Measurements from ENCODE around the gene DBNDD2.

The DBNDD2 gene

DNA sequence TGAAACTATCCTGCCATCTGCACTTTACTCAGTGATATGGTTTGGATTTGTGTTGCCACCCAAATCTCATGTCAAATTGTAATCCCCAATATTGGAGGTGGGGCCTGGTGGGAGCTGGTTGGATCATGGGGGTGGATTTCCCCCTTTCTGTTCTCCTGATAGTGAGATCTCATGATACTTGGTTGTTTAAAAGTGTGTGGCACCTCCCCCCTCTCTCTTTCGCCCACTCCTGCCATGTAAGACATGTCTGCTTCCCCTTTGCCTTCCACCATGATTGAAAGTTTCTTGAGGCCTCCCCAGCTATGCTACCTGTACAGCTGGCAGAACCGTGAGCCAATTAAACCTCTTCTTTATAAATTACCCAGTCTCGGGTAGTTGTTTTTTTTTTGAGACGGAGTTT lies 25.9 kb downstream of the DBNDD2 start:
- POLR2A ChIA-PET, result no interaction called here

GRCh38 chr20:45436732-45437485 lies 28.8 kb downstream of the DBNDD2 start:
- 8% methylated on average over 31 of the region's 33 CpGs for WGBS (ENCODE audit: insufficient coverage)

More for the DNA sequence above, 25.9 kb downstream of the DBNDD2 start:
- no peaks in the 10 kb centered on the region for H3K27me3 ChIP-seq (replicated peaks in 2 of 5; ENCODE audit: control insufficient read depth in 4 of 5, insufficient read depth in 5 of 5, low read length in 4 of 5)
- no peak overlapping the region for H3K4me3 ChIP-seq (ENCODE audit: control insufficient read depth in 1 of 7, extremely low read depth in 1 of 7, insufficient read depth in 4 of 7, low read depth in 2 of 7, low read length in 6 of 7)
- H3K27ac ChIP-seq (ENCODE audit: insufficient read depth in 1 of 2, low read depth in 1 of 2, low read length in 2 of 2, poor library complexity in 1 of 2, severe bottlenecking in 2 of 2), result no peak overlapping the region
- WGBS (ENCODE audit: insufficient coverage), result 67% methylated on average over 1 of the region's 4 CpGs
- CTCF ChIA-PET, result interaction anchor here (1.0 to 15.5 kb wide), 2 partner anchors 17 to 64 kb away, joined by 3 to 353 read pairs; partner anchors contain the start of genes SYS1 and TP53TG5
- H3K4me1 ChIP-seq (ENCODE audit: control extremely low read depth in 1 of 4, control insufficient read depth in 4 of 4, insufficient read depth in 4 of 4, low read length in 3 of 4), result peaks cover 0 to 35% (median 14%) of the 10 kb centered on the region in 4 experiments
- H3K36me3 ChIP-seq (ENCODE audit: control insufficient read depth in 4 of 4, insufficient read depth in 4 of 4, low read length in 3 of 4), result no peaks in the 10 kb centered on the region
- DNase-seq, result peak in 1 of 3 donors; percentile 23
- no peaks in the 10 kb centered on the region for H3K9me3 ChIP-seq (ENCODE audit: control extremely low read depth in 1 of 5, control insufficient read depth in 4 of 5, insufficient read depth in 2 of 5, low read depth in 1 of 5, low read length in 4 of 5)

GRCh38 chr20:45440424-45440823 lies 32.3 kb downstream of the DBNDD2 start:
- 95% methylated on average over 3 of the region's 3 CpGs for WGBS (ENCODE audit: insufficient coverage)
- H3K36me3 ChIP-seq (ENCODE audit: control insufficient read depth in 4 of 4, insufficient read depth in 4 of 4, low read length in 3 of 4), result no peaks in the 10 kb centered on the region
- no peak overlapping the region for H3K27ac ChIP-seq (ENCODE audit: insufficient read depth in 1 of 2, low read depth in 1 of 2, low read length in 2 of 2, poor library complexity in 1 of 2, severe bottlenecking in 2 of 2)
- ChIA-PET POLR2A (no interaction called here), CTCF (interaction anchor here (1.2 to 15.5 kb wide), 4 partner anchors 10 to 119 kb away, joined by 4 to 353 read pairs (median 6); partner anchors contain the start of genes SYS1 and TP53TG5)
- H3K9me3 ChIP-seq (ENCODE audit: control extremely low read depth in 1 of 5, control insufficient read depth in 4 of 5, insufficient read depth in 2 of 5, low read depth in 1 of 5, low read length in 4 of 5), result no peaks in the 10 kb centered on the region
- H3K4me3 ChIP-seq (ENCODE audit: control insufficient read depth in 1 of 7, extremely low read depth in 1 of 7, insufficient read depth in 4 of 7, low read depth in 2 of 7, low read length in 6 of 7), result no peak overlapping the region
- no peak for DNase-seq
- H3K4me1 ChIP-seq (ENCODE audit: control extremely low read depth in 1 of 4, control insufficient read depth in 4 of 4, insufficient read depth in 4 of 4, low read length in 3 of 4), result peaks cover 0 to 11% (median 6%) of the 10 kb centered on the region in 4 experiments
- no peaks in the 10 kb centered on the region for H3K27me3 ChIP-seq (replicated peaks in 2 of 5; ENCODE audit: control insufficient read depth in 4 of 5, insufficient read depth in 5 of 5, low read length in 4 of 5)

More at GRCh38 chr20:45436732-45437485, 28.8 kb downstream of the DBNDD2 start:
- peaks cover 0 to 29% (median 14%) of the 10 kb centered on the region in 4 experiments for H3K4me1 ChIP-seq (ENCODE audit: control extremely low read depth in 1 of 4, control insufficient read depth in 4 of 4, insufficient read depth in 4 of 4, low read length in 3 of 4)
- no peaks in the 10 kb centered on the region for H3K36me3 ChIP-seq (ENCODE audit: control insufficient read depth in 4 of 4, insufficient read depth in 4 of 4, low read length in 3 of 4)
- H3K9me3 ChIP-seq (ENCODE audit: control extremely low read depth in 1 of 5, control insufficient read depth in 4 of 5, insufficient read depth in 2 of 5, low read depth in 1 of 5, low read length in 4 of 5), result no peaks in the 10 kb centered on the region
- H3K27me3 ChIP-seq (replicated peaks in 2 of 5; ENCODE audit: control insufficient read depth in 4 of 5, insufficient read depth in 5 of 5, low read length in 4 of 5), result no peaks in the 10 kb centered on the region
- peak overlapping the region; percentile 22 to 83 (median 60) for H3K4me3 ChIP-seq (ENCODE audit: control insufficient read depth in 1 of 7, extremely low read depth in 1 of 7, insufficient read depth in 4 of 7, low read depth in 2 of 7, low read length in 6 of 7)
- DNase-seq, result peak; percentile 85 to 91 (median 89)
- peak overlapping the region; percentile 41 to 62 for H3K27ac ChIP-seq (ENCODE audit: insufficient read depth in 1 of 2, low read depth in 1 of 2, low read length in 2 of 2, poor library complexity in 1 of 2, severe bottlenecking in 2 of 2)
- ChIA-PET CTCF (interaction anchor here (0.8 to 15.5 kb wide), 34 partner anchors 9 to 524 kb away, joined by 3 to 353 read pairs (median 4); partner anchors contain the start of genes DBNDD2, MATN4, PIGT and SDC4), POLR2A (interaction anchor here (0.5 to 2.3 kb wide), 5 partner anchors 21 to 100 kb away, joined by 3 to 12 read pairs (median 4); partner anchors contain the start of genes PIGT and SYS1)

- POLR2A ChIA-PET, result no interaction called here
- Histone ChIP-seq H3K9me3 (ENCODE audit: control extremely low read depth in 1 of 5, control insufficient read depth in 4 of 5, insufficient read depth in 2 of 5, low read depth in 1 of 5, low read length in 4 of 5) (no peaks in the 10 kb centered on the region), H3K4me1 (ENCODE audit: control extremely low read depth in 1 of 4, control insufficient read depth in 4 of 4, insufficient read depth in 4 of 4, low read length in 3 of 4) (peaks cover 0 to 9% (median 6%) of the 10 kb centered on the region in 4 experiments), H3K27me3 (replicated peaks in 2 of 5; ENCODE audit: control insufficient read depth in 4 of 5, insufficient read depth in 5 of 5, low read length in 4 of 5) (no peaks in the 10 kb centered on the region), H3K27ac (ENCODE audit: insufficient read depth in 1 of 2, low read depth in 1 of 2, low read length in 2 of 2, poor library complexity in 1 of 2, severe bottlenecking in 2 of 2) (no peak overlapping the region), H3K4me3 (ENCODE audit: control insufficient read depth in 1 of 7, extremely low read depth in 1 of 7, insufficient read depth in 4 of 7, low read depth in 2 of 7, low read length in 6 of 7) (no peak overlapping the region), H3K36me3 (ENCODE audit: control insufficient read depth in 4 of 4, insufficient read depth in 4 of 4, low read length in 3 of 4) (no peaks in the 10 kb centered on the region)
- WGBS (ENCODE audit: insufficient coverage), result 94% methylated on average over 3 of the region's 5 CpGs
- CTCF ChIA-PET, result interaction anchor here (2.0 to 15.5 kb wide), 2 partner anchors 71 to 120 kb away, joined by 6 to 353 read pairs; partner anchors contain the start of genes SYS1 and TP53TG5
- DNase-seq, result no peak
Observed at GRCh38 chr20:45440891-45441685, 33.0 kb downstream of the DBNDD2 start.

DNA sequence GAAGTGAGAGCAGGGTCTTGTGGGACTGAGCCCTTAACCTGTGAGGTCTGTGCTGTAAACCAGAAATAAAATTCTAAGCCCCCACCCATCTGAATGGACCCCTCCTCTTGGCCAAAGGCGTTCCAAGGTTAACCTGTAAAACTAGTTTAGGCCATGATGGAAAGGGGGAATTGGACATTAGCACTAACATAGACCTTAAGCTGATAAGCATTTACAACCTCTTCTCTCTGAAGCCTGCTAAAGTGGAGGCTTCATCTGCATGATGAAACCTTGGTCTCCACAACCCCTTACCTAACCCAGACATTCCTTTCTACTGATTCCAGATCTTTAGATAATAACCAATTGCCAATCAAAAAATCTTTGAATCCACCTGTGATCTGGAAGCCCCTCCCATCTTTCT lies 33.7 kb downstream of the DBNDD2 start:
- H3K9me3 ChIP-seq (ENCODE audit: control extremely low read depth in 1 of 5, control insufficient read depth in 4 of 5, insufficient read depth in 2 of 5, low read depth in 1 of 5, low read length in 4 of 5), result no peaks in the 10 kb centered on the region
- H3K27me3 ChIP-seq (replicated peaks in 2 of 5; ENCODE audit: control insufficient read depth in 4 of 5, insufficient read depth in 5 of 5, low read length in 4 of 5), result no peaks in the 10 kb centered on the region
- no peak for DNase-seq
- POLR2A ChIA-PET, result no interaction called here
- no CpG with 5 or more reads among the region's 1 CpG for WGBS (ENCODE audit: insufficient coverage)
- H3K4me1 ChIP-seq (ENCODE audit: control extremely low read depth in 1 of 4, control insufficient read depth in 4 of 4, insufficient read depth in 4 of 4, low read length in 3 of 4), result peaks cover 0 to 3% (median 2%) of the 10 kb centered on the region in 4 experiments
- CTCF ChIA-PET, result no interaction called here
- H3K27ac ChIP-seq (ENCODE audit: insufficient read depth in 1 of 2, low read depth in 1 of 2, low read length in 2 of 2, poor library complexity in 1 of 2, severe bottlenecking in 2 of 2), result no peak overlapping the region
- no peak overlapping the region for H3K4me3 ChIP-seq (ENCODE audit: control insufficient read depth in 1 of 7, extremely low read depth in 1 of 7, insufficient read depth in 4 of 7, low read depth in 2 of 7, low read length in 6 of 7)
- no peaks in the 10 kb centered on the region for H3K36me3 ChIP-seq (ENCODE audit: control insufficient read depth in 4 of 4, insufficient read depth in 4 of 4, low read length in 3 of 4)

GRCh38 chr20:45444050-45444449 lies 36.0 kb downstream of the DBNDD2 start:
- Histone ChIP-seq H3K27me3 (replicated peaks in 2 of 5; ENCODE audit: control insufficient read depth in 4 of 5, insufficient read depth in 5 of 5, low read length in 4 of 5) (no peaks in the 10 kb centered on the region), H3K36me3 (ENCODE audit: control insufficient read depth in 4 of 4, insufficient read depth in 4 of 4, low read length in 3 of 4) (no peaks in the 10 kb centered on the region), H3K4me1 (ENCODE audit: control extremely low read depth in 1 of 4, control insufficient read depth in 4 of 4, insufficient read depth in 4 of 4, low read length in 3 of 4) (peaks cover 0 to 2% (median 0%) of the 10 kb centered on the region in 4 experiments), H3K4me3 (ENCODE audit: control insufficient read depth in 1 of 7, extremely low read depth in 1 of 7, insufficient read depth in 4 of 7, low read depth in 2 of 7, low read length in 6 of 7) (no peak overlapping the region), H3K27ac (ENCODE audit: insufficient read depth in 1 of 2, low read depth in 1 of 2, low read length in 2 of 2, poor library complexity in 1 of 2, severe bottlenecking in 2 of 2) (no peak overlapping the region), H3K9me3 (ENCODE audit: control extremely low read depth in 1 of 5, control insufficient read depth in 4 of 5, insufficient read depth in 2 of 5, low read depth in 1 of 5, low read length in 4 of 5) (no peaks in the 10 kb centered on the region)
- ChIA-PET CTCF (interaction anchor here (1.0 to 1.4 kb wide), 5 partner anchors 8 to 121 kb away, joined by 4 to 6 read pairs (median 4); no protein-coding TSS in a partner anchor), POLR2A (no interaction called here)
- no peak for DNase-seq
